Nephron (organoid): ENCODE data around the gene ALDH3B1.

Experiments
- H3K27ac Mint-ChIP-seq, 3 experiments: 2 replicates each; pipeline ENCODE4 v1.8.0; 2020; ENCODE audit warnings: mixed read lengths in 3 of 3, mild to moderate bottlenecking in 2 of 3, moderate library complexity in 1 of 3
- H3K27me3 Mint-ChIP-seq: 2 replicates; pipeline ENCODE4 v1.8.0; 2021; ENCODE audit warnings: low read depth, mild to moderate bottlenecking, moderate library complexity, mixed read lengths
- H3K36me3 Mint-ChIP-seq: 2 replicates; pipeline ENCODE4 v1.8.0; 2020; ENCODE audit warnings: low read depth, mixed read lengths
- H3K4me1 Mint-ChIP-seq: 2 replicates; pipeline ENCODE4 v1.8.0; 2020; ENCODE audit warnings: mixed read lengths
- H3K4me3 Mint-ChIP-seq, 3 experiments: 2 replicates each; pipeline ENCODE4 v1.8.0; 2020; ENCODE audit warnings: mild to moderate bottlenecking in 3 of 3, mixed read lengths in 3 of 3, moderate library complexity in 2 of 3
- H3K9me3 Mint-ChIP-seq: 2 replicates; pipeline ENCODE4 v1.8.0; 2020; ENCODE audit warnings: mixed read lengths
- TF ChIP-seq, protein P1 (sequence below), 3 experiments: fragments of 200-600 bp; sonication (generic); IDR thresholded peaks; one replicate each; pipeline ENCODE4 v1.5.0; 2021; ENCODE audit warnings: antibody characterized with exemption in 3 of 3; ENCODE audit not compliant: unreplicated experiment in 3 of 3

The ALDH3B1 gene

DNA sequence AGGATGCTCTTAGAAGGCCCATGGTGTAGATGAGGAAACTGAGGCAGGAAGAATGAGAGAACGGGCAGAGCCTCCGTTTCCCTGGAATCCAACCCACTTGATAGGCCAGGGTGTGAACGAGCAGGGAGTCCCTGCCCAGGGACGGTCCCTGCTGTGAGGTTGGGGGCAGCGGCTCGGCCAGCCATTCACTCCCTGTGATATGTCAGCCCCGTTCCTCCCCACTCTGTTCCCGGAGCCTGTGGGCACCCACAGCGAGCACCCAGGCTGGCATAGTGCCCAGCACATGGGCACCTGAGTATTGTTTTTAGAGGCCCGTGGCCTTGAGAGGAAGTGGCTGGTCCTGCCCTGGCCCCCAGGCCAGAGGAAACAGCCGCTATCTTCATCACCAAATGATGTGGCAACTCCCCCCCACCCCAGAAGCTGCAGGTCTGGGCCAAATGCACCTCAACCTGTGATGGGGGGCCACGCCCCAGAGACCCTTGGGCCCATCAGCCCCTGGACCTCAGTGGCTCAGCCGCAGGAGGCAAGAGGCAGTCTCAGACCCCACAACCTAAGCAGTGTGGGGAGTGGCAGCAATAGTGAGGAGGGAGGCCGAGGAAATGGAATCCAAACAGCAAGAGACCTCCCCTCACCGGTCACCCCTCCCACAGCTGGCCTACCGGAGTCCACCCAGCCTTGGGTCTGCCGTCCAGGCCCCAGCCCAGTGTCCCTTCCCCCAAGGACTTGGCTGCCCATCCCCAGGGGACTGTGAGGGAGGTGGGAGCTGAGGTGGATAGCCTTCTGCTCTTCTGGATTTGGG lies 2.1 kb downstream of the ALDH3B1 start:
- TF ChIP-seq, protein P1, sequence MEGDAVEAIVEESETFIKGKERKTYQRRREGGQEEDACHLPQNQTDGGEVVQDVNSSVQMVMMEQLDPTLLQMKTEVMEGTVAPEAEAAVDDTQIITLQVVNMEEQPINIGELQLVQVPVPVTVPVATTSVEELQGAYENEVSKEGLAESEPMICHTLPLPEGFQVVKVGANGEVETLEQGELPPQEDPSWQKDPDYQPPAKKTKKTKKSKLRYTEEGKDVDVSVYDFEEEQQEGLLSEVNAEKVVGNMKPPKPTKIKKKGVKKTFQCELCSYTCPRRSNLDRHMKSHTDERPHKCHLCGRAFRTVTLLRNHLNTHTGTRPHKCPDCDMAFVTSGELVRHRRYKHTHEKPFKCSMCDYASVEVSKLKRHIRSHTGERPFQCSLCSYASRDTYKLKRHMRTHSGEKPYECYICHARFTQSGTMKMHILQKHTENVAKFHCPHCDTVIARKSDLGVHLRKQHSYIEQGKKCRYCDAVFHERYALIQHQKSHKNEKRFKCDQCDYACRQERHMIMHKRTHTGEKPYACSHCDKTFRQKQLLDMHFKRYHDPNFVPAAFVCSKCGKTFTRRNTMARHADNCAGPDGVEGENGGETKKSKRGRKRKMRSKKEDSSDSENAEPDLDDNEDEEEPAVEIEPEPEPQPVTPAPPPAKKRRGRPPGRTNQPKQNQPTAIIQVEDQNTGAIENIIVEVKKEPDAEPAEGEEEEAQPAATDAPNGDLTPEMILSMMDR (IDR thresholded peaks at IDR 0.05; ENCODE audit: unreplicated experiment in 3 of 3): no peak
- H3K27ac Mint-ChIP-seq: peak overlapping the region in 2 of 3 experiments; percentile 38 to 91
- H3K4me3 Mint-ChIP-seq: no peak overlapping the region
- peaks cover 18% of the 10 kb centered on the region for H3K27me3 Mint-ChIP-seq
- peaks cover 27% of the 10 kb centered on the region for H3K4me1 Mint-ChIP-seq
- no peaks in the 10 kb centered on the region for H3K36me3 Mint-ChIP-seq
- H3K9me3 Mint-ChIP-seq: no peaks in the 10 kb centered on the region

DNA sequence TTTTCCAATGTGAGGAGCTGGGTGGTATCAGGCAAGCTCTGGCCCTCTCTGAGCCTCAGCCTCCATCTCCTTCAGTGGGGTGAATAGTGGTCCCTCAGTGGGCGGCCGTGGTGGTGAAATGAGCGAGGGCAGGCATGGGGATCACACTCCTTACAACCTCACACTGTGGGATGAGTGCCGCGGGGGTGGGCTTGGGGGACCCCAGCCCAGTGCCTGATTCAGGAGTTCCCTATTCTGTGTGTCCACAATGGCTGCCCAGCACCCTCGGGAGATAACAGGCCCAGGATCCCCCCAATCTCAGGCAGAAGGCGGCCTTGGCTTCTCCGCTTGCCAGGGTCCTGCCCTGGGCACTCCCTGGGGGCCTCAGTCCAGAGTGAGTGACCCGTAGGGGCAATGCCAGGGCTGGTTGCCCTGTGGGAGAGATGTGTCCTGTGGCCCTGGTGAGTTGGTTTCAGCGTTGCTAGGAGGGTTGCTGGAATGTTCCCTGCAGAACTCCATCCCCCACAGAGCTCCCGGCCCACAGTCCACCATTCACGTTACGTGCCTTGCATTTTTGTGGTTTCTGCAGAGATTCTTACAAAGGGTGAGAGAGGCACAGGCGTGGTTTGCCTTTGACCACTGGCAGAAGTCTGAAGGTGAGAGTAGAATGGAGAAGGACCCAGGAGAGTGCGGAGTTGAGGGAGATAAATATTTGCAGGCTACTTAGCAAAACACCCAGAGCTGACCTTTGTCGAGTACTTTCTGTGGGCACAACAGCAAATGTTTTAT lies 2.9 kb downstream of the ALDH3B1 start:
- H3K27me3 Mint-ChIP-seq: peaks cover 21% of the 10 kb centered on the region
- peak overlapping the region; percentile 90 to 96 (median 95) for H3K27ac Mint-ChIP-seq
- peaks cover 30% of the 10 kb centered on the region for H3K4me1 Mint-ChIP-seq
- no peaks in the 10 kb centered on the region for H3K9me3 Mint-ChIP-seq
- TF ChIP-seq, protein P1 (IDR thresholded peaks at IDR 0.05; ENCODE audit: unreplicated experiment in 3 of 3): no peak
- no peaks in the 10 kb centered on the region for H3K36me3 Mint-ChIP-seq
- peak overlapping the region in 1 of 3 experiments; percentile 34 for H3K4me3 Mint-ChIP-seq

DNA sequence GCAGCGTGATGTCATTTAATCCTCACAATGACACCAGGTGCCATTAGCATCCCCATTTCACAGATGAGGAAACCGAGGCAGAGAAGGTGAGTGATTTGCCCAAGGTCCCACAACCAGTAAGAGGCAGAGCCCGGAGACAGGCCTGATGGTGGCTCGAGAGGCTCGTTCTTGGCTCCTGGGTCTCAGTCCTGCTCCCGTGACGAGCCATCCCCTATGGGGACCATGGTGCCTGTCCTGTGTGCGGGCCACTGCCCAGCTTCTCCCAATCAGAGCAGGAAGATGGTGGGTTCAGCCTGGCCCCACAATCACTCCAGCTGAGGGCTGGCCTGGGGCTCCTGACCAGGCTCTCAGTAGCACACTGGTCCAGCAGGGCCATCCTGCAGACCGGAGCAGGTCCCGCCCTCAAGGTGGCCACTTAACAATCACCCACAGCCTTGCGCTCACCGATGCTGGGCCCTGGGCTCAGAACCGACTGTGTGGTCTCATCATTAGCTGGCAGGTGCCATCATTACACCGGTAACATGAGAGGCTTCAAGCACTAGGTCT lies 3.6 kb downstream of the ALDH3B1 start:
- no peak overlapping the region for H3K4me3 Mint-ChIP-seq

DNA sequence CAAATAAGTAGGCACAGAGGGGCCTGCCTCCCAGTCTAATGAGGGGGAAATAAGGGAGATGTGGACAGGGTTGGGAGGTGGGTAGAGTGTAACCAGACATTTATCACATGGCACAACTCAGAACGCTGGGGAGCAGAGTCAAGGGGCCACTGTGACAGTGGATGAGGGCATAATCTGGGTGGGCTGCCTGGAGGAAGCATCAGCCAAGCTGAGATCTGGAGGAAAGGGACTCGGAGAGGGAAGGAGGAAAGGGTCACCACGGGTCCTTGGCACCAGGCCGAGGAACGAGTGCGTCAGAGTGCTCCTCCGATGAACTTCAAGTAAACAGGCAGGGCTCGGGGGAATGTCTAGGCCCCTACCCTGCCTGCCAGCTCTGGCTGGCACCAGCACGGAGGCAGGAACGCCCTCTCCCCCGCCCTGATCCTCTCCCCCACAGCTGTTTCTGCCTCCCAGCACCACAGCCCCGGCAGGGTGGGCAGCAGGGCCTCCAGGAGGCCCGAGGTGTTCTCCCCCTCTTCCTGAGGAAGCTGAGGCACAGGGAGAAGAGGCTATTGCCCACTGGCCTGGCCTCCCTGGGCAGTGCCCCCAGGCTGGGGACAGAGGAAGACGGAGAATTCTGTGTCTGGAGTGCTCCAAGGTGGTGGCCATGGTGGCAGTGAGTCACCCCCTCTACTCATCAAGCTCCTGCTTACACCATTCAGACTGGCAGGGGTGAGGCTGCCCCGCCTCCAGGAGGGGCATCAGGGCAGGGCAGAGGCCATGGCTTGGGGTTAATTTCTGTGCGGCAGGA lies 4.2 kb downstream of the ALDH3B1 start:
- TF ChIP-seq, protein P1 (IDR thresholded peaks at IDR 0.05; ENCODE audit: unreplicated experiment in 3 of 3): no peak
- H3K27me3 Mint-ChIP-seq: peaks cover 19% of the 10 kb centered on the region

More for the DNA sequence above, 3.6 kb downstream of the ALDH3B1 start:
- Mint-ChIP-seq H3K27ac (peak overlapping the region; percentile 90 to 96 (median 95)), H3K9me3 (no peaks in the 10 kb centered on the region), H3K36me3 (no peaks in the 10 kb centered on the region), H3K4me1 (peaks cover 32% of the 10 kb centered on the region), H3K27me3 (peaks cover 22% of the 10 kb centered on the region)
- TF ChIP-seq, protein P1 (IDR thresholded peaks at IDR 0.05; ENCODE audit: unreplicated experiment in 3 of 3): no peak

GRCh38 chr11:68014947-68015447 lies 4.9 kb downstream of the ALDH3B1 start:
- Mint-ChIP-seq H3K9me3 (no peaks in the 10 kb centered on the region), H3K4me1 (peaks cover 21% of the 10 kb centered on the region), H3K4me3 (no peak overlapping the region), H3K27me3 (peaks cover 14% of the 10 kb centered on the region), H3K27ac (no peak overlapping the region), H3K36me3 (no peaks in the 10 kb centered on the region)
- TF ChIP-seq, protein P1 (IDR thresholded peaks at IDR 0.05; ENCODE audit: unreplicated experiment in 3 of 3): no peak

More for the DNA sequence above, 4.2 kb downstream of the ALDH3B1 start:
- Mint-ChIP-seq H3K4me1 (peaks cover 27% of the 10 kb centered on the region), H3K9me3 (no peaks in the 10 kb centered on the region), H3K4me3 (peak overlapping the region in 1 of 3 experiments; percentile 43), H3K27ac (peak overlapping the region in 1 of 3 experiments; percentile 61), H3K36me3 (no peaks in the 10 kb centered on the region)
